NT2/D1 (cell line): Measurements from ENCODE around the gene FMO3.

Source experiments
- DNase-seq: peaks from one replicate; pipeline ENCODE4 v3.0.0-alpha.2; 2011; ENCODE audit warnings: low read depth, low spot score
- H3K27me3 ChIP-seq: 2 replicates; pipeline ENCODE4 v1.6.0; 2011; ENCODE audit warnings: mild to moderate bottlenecking; ENCODE audit not compliant: insufficient read length, insufficient read depth
- H3K36me3 ChIP-seq: 2 replicates; pipeline ENCODE4 v1.6.1; 2011; ENCODE audit warnings: mild to moderate bottlenecking, low read length, mixed read lengths; ENCODE audit not compliant: insufficient read depth, insufficient read length
- H3K4me1 ChIP-seq: 2 replicates; pipeline ENCODE4 v1.5.1; 2011; ENCODE audit not compliant: insufficient read depth, insufficient read length
- H3K4me3 ChIP-seq: 2 replicates; pipeline ENCODE4 v1.5.1; 2011; ENCODE audit warnings: low read depth; ENCODE audit not compliant: insufficient read length
- H3K9ac ChIP-seq: 2 replicates; pipeline ENCODE4 v1.6.0; 2011; ENCODE audit warnings: low read depth; ENCODE audit not compliant: insufficient read length
- H3K9me3 ChIP-seq: 2 replicates; pipeline ENCODE4 v1.5.1; 2011; ENCODE audit warnings: mild to moderate bottlenecking, low read length; ENCODE audit not compliant: insufficient read depth
- SUZ12 ChIP-seq: IDR thresholded peaks from 2 replicates; pipeline ENCODE4 v1.6.1; 2011; ENCODE audit not compliant: insufficient read length, insufficient read depth; ENCODE audit errors: extremely low read depth
- YY1 ChIP-seq: IDR thresholded peaks from 2 replicates; pipeline ENCODE4 v1.6.1; 2011; ENCODE audit not compliant: insufficient read length, insufficient read depth
- ZNF274 ChIP-seq: IDR thresholded peaks from 2 replicates; pipeline ENCODE4 v1.6.1; 2011; ENCODE audit warnings: mild to moderate bottlenecking, low read depth, low read length

Gene FMO3

GRCh38 chr1:171115280-171115897, 24.7 kb downstream of the FMO3 start:
- Histone ChIP-seq H3K4me1 (no peaks in the 10 kb centered on the region), H3K36me3 (no peaks in the 10 kb centered on the region), H3K4me3 (no peak overlapping the region), H3K9ac (no peak overlapping the region), H3K9me3 (no peaks in the 10 kb centered on the region), H3K27me3 (no peaks in the 10 kb centered on the region)
- no peak for DNase-seq
- TF ChIP-seq ZNF274 (no peak), YY1 (no peak), SUZ12 (no peak)

DNA sequence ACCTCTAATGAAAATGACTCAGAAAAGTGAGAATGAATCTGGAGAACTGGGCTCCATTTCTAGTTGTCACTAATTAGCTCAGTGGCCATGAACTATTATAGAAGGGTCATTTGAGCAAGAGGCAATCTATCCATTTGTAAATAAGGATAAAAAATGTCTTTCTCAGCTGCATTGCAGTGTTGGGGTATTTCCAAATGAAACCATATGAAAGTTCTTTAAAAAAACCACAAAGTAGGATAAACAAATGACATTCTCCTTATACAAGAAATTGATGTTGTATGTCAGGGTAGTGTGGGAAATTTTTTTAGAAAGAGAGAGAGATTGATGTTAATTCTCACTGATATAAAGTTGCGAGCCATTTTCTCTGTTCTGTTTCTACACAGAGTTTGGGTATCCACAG, 26.0 kb downstream of the FMO3 start:
- no peak for DNase-seq
- Histone ChIP-seq H3K4me3 (no peak overlapping the region), H3K4me1 (no peaks in the 10 kb centered on the region), H3K9me3 (no peaks in the 10 kb centered on the region), H3K27me3 (no peaks in the 10 kb centered on the region), H3K9ac (no peak overlapping the region), H3K36me3 (no peaks in the 10 kb centered on the region)
- no peak for TF ChIP-seq ZNF274
- TF ChIP-seq YY1, result no peak
- no peak for TF ChIP-seq SUZ12

DNA sequence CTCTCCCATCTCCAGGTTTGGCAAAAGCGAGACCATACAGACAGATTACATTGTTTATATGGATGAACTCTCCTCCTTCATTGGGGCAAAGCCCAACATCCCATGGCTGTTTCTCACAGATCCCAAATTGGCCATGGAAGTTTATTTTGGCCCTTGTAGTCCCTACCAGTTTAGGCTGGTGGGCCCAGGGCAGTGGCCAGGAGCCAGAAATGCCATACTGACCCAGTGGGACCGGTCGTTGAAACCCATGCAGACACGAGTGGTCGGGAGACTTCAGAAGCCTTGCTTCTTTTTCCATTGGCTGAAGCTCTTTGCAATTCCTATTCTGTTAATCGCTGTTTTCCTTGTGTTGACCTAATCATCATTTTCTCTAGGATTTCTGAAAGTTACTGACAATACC, 26.4 kb downstream of the FMO3 start:
- DNase-seq, result no peak
- no peaks in the 10 kb centered on the region for H3K4me1 ChIP-seq
- H3K9me3 ChIP-seq, result no peaks in the 10 kb centered on the region
- H3K9ac ChIP-seq, result no peak overlapping the region
- TF ChIP-seq ZNF274, result no peak
- no peak for TF ChIP-seq YY1
- TF ChIP-seq SUZ12, result no peak
- H3K36me3 ChIP-seq, result no peaks in the 10 kb centered on the region
- no peaks in the 10 kb centered on the region for H3K27me3 ChIP-seq
- H3K4me3 ChIP-seq, result no peak overlapping the region

- H3K9me3 ChIP-seq, result no peaks in the 10 kb centered on the region
- no peak overlapping the region for H3K9ac ChIP-seq
- no peaks in the 10 kb centered on the region for H3K36me3 ChIP-seq
- no peaks in the 10 kb centered on the region for H3K27me3 ChIP-seq
- H3K4me3 ChIP-seq, result no peak overlapping the region
- TF ChIP-seq SUZ12, result no peak
- no peak for TF ChIP-seq ZNF274
- TF ChIP-seq YY1, result no peak
- DNase-seq, result no peak
- no peaks in the 10 kb centered on the region for H3K4me1 ChIP-seq
Observed at GRCh38 chr1:171119648-171120047, 28.9 kb downstream of the FMO3 start.

GRCh38 chr1:171122299-171122698, 31.6 kb downstream of the FMO3 start:
- H3K4me1 ChIP-seq, result no peaks in the 10 kb centered on the region
- no peaks in the 10 kb centered on the region for H3K36me3 ChIP-seq
- no peak for DNase-seq
- TF ChIP-seq SUZ12, result no peak
- H3K27me3 ChIP-seq, result no peaks in the 10 kb centered on the region
- H3K4me3 ChIP-seq, result no peak overlapping the region
- no peak overlapping the region for H3K9ac ChIP-seq
- no peaks in the 10 kb centered on the region for H3K9me3 ChIP-seq

DNA sequence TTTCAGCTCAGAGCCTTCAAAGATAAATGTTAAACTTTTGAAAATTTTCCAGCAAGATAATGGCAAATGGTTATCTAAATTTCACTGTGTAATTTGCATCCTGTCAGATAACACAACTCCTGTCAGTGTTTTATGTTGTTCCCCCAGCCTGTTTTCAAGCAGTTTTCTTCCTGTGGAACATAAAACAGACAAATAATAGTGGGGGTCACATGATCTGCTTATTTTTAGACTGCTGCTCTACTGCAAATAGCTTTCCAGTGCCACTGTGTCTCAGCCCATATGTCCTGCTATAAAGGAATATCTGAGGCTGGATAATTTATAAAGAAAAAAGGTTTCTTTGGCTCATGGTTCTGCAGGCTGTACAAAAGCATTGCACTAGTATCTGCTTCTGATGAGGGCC, 32.2 kb downstream of the FMO3 start:
- no peak overlapping the region for H3K9ac ChIP-seq
- no peaks in the 10 kb centered on the region for H3K36me3 ChIP-seq
- no peaks in the 10 kb centered on the region for H3K27me3 ChIP-seq
- no peak for DNase-seq
- no peak overlapping the region for H3K4me3 ChIP-seq
- TF ChIP-seq ZNF274 (no peak), SUZ12 (no peak), YY1 (no peak)
- H3K9me3 ChIP-seq, result no peaks in the 10 kb centered on the region
- H3K4me1 ChIP-seq, result no peaks in the 10 kb centered on the region

- no peak for TF ChIP-seq ZNF274
- TF ChIP-seq SUZ12, result no peak
- no peak for TF ChIP-seq YY1
- no peak overlapping the region for H3K4me3 ChIP-seq
- H3K9me3 ChIP-seq, result no peaks in the 10 kb centered on the region
- DNase-seq, result no peak
- H3K4me1 ChIP-seq, result no peaks in the 10 kb centered on the region
- H3K36me3 ChIP-seq, result no peaks in the 10 kb centered on the region
- H3K27me3 ChIP-seq, result no peaks in the 10 kb centered on the region
- H3K9ac ChIP-seq, result no peak overlapping the region
Observed at GRCh38 chr1:171126504-171126903, 35.8 kb downstream of the FMO3 start.

- Histone ChIP-seq H3K36me3 (no peaks in the 10 kb centered on the region), H3K9me3 (no peaks in the 10 kb centered on the region), H3K9ac (no peak overlapping the region), H3K27me3 (no peaks in the 10 kb centered on the region), H3K4me3 (no peak overlapping the region), H3K4me1 (no peaks in the 10 kb centered on the region)
- no peak for TF ChIP-seq SUZ12
- TF ChIP-seq ZNF274, result no peak
- no peak for DNase-seq
Observed at GRCh38 chr1:171127099-171127498, 36.4 kb downstream of the FMO3 start.

DNA sequence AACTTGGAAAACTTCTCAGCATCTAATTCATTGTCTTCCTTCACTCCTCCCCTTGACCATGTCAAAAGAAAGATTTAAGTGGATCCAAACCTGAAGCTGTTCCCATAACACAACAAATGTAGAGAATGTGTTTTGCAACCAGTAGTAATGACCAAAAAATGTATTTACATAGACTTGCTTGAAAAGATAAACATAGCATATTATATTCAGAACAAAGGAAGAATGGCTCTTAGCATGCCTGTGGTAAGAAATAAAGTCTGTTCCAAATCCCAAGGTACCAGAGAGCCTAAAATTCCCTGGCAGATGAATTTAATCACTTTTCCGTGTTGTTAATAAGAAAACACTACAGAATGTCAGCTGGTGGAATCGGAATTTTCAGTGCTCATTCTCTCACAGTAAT, 36.8 kb downstream of the FMO3 start:
- Histone ChIP-seq H3K4me3 (no peak overlapping the region), H3K27me3 (no peaks in the 10 kb centered on the region), H3K4me1 (no peaks in the 10 kb centered on the region), H3K9ac (no peak overlapping the region), H3K9me3 (no peaks in the 10 kb centered on the region), H3K36me3 (no peaks in the 10 kb centered on the region)
- TF ChIP-seq ZNF274, result no peak
- no peak for TF ChIP-seq YY1
- no peak for TF ChIP-seq SUZ12
- no peak for DNase-seq
